Measurements from ENCODE around the gene RAD54L.

- TF ChIP-seq, protein P1, sequence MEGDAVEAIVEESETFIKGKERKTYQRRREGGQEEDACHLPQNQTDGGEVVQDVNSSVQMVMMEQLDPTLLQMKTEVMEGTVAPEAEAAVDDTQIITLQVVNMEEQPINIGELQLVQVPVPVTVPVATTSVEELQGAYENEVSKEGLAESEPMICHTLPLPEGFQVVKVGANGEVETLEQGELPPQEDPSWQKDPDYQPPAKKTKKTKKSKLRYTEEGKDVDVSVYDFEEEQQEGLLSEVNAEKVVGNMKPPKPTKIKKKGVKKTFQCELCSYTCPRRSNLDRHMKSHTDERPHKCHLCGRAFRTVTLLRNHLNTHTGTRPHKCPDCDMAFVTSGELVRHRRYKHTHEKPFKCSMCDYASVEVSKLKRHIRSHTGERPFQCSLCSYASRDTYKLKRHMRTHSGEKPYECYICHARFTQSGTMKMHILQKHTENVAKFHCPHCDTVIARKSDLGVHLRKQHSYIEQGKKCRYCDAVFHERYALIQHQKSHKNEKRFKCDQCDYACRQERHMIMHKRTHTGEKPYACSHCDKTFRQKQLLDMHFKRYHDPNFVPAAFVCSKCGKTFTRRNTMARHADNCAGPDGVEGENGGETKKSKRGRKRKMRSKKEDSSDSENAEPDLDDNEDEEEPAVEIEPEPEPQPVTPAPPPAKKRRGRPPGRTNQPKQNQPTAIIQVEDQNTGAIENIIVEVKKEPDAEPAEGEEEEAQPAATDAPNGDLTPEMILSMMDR (IDR thresholded peaks at IDR 0.05): no peak
- no peak for TF ChIP-seq POLR2AphosphoS5 (IDR thresholded peaks at IDR 0.05)
Measured at GRCh38 chr1:46219551-46220520, 27.7 kb upstream of the RAD54L start.
